H1 (cell line): ENCODE data around the gene PAWR. TPM values are rescaled to one million over a fixed set of nuclear protein-coding genes. Genes with fewer than 3 reads are reported as not detected.

Source experiments
- CBX5 ChIP-seq: fragments of 300-800, 300-1000 bp; sonication (generic); IDR thresholded peaks from 2 replicates; pipeline ENCODE4 v1.7.1; 2016; ENCODE audit warnings: antibody characterized with exemption, low read length, low read depth
- RBBP5 ChIP-seq: IDR thresholded peaks from 2 replicates; pipeline ENCODE4 v1.7.1; 2012; ENCODE audit warnings: low read depth, mild to moderate bottlenecking, inconsistent platforms, low read length, moderate library complexity, borderline replicate concordance
- YY1 ChIP-seq: IDR thresholded peaks from 2 replicates; pipeline ENCODE4 v1.6.1; 2011; ENCODE audit warnings: low read depth, mild to moderate bottlenecking, low read length
- polyA plus RNA-seq, 7 experiments: library from polyadenylated mRNA; depleted of rRNA in 3 of 7; stranded (reverse) in 5 of 7; unstranded in 2 of 7; fragments of >200 nt in 5 of 7; fragments of 200-250 nt in 2 of 7; gene quantifications; 1 replicate in 5 of 7; 2 replicates in 1 of 7; 4 replicates in 1 of 7; pipeline versions ENCODE4 v1.2.1 to v1.2.3, GENCODE V29; 2011 to 2013; ENCODE audit warnings: missing spikeins in 2 of 7, mixed read lengths in 2 of 7
- total RNA-seq: library from RNA; stranded (reverse); fragmentation: NEBNext Ultra II Directional; extraction: Animal tissue kit (Norgen Biotek cat#: 25700); gene quantifications from 2 replicates; pipeline ENCODE4 v1.2.1, GENCODE V29; 2021

The PAWR gene
- total and polyA plus RNA-seq, 2 of the 8 experiments (the other 6 are each of a cell fraction or from before 2014, with no cell fraction given), result 28.3 to 327 TPM

GRCh38 chr12:79624378-79624777 is 66.4 kb downstream of the PAWR start (continued):
- TF ChIP-seq RBBP5, result no peak
- TF ChIP-seq CBX5, result no peak
- no peak for TF ChIP-seq YY1
